Activated CD4-positive, alpha-beta T cell treated with anti-CD3 and anti-CD28 coated beads, Interleukin-2, amount 50 U/mL, for 24 hours (primary cell): ENCODE results near the gene CHD6.

ENCODE experiments used
- DNase-seq, 2 donors: peaks; one replicate each; pipeline ENCODE4 v3.0.0-alpha.2; 2020; ENCODE audit warnings: low read depth in 1 of 2, low spot score in 1 of 2

The CHD6 gene

DNA sequence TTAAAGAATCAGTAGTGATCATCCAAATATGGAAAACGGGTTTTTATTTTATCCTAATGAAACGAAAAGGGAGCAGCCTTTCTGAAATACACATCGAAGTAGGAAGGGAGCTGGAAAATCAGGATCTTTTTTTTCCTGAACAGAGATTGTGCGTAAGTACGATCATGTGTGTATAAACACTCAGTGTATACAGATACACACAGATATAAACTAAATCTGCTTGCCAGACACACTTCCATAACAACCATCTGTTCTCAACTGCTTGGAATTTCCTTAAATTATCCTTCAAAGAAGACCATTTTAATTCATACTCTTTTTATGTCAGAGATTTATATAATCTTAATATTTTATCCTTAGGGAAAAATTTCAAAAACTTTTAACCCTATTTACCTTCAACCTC is 110.7 kb downstream of the CHD6 start:
- DNase-seq = no peak

DNA sequence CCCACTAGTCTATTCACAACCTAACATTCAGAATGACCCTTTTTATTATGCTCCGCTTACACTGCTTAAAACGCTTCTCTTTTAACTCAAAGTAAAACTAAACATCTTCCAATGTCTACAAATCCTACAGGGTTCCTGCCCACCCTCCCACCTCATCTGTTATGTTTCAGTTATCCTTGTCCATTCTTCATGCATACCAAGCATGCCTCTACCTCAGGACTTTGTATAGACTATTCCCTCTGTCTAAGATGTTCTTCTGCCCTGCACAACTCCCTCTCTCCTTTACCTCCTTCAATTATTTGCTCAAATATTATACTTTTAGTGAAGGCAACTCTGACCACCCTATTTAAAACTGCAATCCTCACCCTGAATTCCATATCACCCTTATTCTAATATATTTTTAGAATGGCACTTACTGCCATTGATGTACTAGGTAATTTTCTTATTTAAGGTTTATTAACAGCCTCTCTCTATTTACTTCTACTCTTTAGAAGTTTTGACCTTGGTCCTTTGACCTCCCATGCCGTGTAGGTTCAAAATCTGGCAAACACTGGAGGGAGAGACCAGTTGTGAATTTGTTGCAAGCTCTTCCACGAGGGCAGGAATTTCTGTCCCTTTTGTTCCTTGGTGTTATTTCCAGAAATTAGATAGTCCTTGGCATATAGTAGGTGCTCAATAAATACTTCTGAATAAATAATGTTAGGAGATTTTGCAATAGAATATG is 111.8 kb downstream of the CHD6 start:
- no peak for DNase-seq

DNA sequence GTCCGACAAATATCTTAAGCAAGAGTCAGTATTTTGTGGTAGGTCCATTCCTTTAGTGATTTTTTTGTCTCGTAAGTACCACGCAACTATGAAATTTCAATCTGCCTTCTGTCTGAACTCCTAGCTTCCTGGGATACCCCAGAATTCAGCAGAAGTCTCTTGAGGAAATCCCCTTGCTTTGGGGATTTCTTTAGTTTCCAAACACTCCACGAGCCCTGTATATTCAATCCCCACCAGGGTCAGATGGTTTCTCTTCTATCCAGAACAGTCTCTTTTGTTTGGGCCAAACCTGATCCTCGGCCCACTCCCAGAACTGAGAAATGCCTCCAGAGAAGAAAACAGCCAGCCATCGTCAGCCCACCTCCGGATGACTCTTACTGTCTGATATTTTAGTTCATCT is 113.0 kb downstream of the CHD6 start:
- DNase-seq = no peak

DNA sequence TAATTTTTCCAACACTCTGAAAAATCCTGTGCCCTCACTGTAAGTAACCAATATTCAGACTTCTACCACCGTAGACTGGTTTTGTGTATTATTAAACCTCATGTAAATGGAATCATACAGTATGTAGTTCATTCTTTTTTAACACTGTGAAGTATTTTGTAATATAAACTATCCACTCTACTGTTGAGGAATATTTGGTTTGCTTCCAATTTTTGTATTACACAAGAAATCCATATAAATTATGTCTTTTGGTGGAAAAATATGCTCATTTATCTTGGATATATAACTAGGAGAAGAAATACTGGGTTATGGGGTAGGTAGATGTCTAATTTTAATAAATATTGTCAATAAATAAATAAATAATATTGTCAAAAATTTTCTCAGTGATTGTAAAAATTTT is 116.8 kb downstream of the CHD6 start:
- no peak for DNase-seq

DNA sequence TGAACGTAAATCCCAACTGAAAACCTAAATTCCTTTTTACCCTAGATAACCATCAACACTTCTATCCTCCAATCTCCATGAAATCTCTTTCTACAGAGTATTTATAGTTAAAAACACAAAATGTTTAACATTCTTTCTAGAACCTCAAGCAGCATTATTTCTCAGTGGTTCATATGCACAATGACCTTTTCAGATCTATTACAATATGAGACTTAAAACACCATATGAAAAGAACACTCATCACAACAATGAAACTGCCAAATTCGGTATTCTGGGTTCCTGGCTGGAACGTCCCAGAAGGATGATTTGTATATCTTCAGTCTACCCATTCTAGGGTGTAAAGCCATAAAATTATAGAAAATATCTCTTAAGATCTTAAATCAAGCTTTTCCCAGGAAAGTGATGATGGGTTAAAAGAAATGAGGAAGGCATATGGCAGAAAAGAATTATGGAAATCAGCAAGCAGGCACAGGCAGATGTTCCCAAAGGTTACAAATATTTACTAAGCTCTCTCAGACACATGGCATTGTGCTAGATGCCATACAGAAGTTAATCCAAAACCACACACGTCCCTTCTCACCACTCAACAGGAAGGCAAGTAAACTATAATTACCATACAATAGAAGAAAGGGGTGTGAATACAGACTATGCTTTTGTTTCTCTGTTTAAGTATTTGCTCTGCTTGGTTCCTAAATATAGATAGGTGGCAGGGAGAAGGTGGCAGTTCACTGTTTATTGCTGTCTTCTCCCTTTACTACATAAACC is 118.0 kb downstream of the CHD6 start:
- DNase-seq = no peak

DNA sequence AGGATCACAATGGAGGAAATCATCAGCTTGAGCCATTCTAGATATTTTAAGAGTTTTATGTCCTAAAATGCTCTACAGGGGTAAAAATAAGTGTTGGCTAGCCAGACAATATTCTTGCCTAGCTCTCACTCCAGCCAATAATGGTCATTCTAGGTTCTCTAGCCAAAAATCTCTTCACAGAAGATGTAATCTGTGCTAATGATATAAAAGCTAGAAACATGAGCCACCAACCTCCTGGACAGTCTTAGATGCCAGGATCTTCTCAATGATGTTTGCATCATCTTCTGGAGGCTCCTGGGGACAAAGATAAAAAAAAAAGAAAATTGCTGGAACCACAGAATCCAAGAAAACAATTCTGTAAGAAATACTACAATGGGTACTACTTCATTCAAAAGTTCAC is 119.1 kb downstream of the CHD6 start:
- no peak for DNase-seq

DNA sequence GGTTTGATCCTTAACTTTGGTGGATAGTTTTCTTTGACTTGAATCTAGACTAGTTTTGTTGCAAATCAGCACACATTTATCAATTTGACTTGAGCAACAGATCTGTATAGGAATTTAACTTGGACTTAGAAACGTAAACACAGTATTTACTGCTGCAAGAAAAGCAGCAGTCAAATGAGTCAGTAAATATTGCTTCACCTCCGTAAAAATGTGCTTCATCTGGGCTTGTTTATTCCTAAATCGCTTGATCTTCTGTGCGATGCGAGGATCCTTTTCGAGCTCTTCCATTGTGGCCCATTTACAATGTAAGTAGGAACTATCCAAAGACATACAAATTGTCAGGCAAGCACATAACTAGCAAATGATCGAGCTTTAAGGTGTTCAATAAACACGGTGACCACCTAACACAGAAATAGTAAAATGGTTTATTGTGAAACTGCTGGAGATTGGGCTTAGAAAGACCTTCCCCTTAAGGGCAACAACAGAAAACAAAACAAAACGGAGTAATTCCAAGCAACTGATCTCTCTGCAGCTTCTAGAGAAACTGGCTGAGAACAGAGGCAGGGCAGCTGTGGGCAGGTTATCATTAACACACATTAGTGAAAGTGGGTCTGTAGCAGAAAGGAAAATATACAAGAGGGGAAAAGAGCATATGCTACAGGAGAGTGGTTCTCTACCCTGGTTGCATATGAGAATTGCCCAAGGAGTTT is 120.8 kb downstream of the CHD6 start:
- no peak for DNase-seq

DNA sequence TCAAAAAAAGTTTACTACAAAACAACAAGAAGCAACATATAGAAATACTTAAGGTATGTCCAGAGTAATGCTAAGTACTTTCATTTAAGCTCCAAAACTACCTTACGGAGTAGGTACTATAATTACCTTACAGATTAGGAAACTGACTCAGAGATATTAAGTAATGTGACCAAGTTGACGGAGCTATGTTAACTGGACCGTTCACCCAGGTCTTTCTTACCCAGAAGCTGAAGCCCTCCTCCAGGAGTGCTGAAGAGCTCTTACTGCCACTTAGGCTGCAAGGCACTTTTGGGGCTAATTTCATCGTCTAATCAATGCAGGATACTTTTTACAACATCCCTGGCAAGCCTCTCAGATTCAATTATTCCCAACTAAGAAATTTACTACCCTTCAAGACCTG is 123.7 kb downstream of the CHD6 start:
- no peak for DNase-seq

DNA sequence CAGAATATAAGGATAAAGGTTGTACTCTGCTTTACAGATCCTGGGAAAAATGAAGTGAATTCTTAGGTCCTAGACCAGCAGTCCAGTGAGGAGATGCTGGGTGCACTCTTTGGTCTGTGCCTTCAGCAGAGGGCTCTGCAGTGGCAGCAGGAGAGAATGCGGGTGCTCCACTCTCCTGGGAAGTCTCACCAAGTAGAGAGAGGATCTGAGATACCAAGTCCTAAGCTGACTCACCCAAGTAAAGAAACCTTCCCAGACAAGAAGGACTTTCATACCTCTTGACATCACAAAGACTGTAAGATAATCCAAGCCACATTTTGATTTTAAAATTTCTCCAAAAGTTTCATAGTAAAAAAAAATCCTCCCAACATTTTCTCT is 134.6 kb downstream of the CHD6 start:
- DNase-seq = no peak

DNA sequence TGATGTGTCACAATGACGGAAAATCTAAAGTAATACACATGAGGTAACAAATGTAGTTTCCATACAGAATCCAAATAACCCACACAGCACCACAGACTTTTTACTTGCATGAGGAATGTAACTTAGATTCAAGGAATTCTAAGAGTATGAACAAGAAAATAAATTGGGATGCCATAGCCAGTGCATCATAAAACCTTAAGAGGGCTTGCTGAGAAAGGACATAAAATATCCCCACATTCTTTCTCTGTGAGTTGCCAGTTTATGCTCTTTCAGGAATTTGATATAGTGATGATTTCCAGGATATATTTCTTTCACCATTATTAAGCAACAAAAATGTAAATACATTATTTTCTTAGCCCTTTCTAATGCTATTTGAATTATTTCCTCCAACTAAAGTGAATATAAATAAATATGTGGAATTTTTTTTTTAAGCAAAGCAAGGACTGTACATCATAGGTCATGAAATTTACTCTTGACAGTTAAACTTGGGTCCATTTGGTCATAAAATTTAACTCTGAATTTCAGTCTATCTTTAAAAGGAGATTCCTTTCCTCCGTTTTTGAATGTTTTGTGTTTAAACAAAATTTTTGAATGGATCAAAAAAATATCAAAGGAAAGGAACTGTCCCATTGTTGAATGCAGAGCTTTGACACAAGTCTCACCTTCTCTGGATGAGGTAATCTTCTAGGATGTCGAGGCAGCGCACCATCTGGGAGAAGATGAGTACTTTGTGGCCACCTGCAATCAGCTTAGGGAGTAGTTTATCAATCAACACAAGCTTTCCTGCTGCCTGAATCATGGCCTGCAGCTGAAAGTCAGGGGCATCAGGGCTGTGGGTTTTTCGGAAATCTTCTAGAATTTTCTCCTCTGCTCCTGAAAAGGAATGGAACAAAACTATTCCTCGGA is 135.3 kb downstream of the CHD6 start:
- DNase-seq = no peak

DNA sequence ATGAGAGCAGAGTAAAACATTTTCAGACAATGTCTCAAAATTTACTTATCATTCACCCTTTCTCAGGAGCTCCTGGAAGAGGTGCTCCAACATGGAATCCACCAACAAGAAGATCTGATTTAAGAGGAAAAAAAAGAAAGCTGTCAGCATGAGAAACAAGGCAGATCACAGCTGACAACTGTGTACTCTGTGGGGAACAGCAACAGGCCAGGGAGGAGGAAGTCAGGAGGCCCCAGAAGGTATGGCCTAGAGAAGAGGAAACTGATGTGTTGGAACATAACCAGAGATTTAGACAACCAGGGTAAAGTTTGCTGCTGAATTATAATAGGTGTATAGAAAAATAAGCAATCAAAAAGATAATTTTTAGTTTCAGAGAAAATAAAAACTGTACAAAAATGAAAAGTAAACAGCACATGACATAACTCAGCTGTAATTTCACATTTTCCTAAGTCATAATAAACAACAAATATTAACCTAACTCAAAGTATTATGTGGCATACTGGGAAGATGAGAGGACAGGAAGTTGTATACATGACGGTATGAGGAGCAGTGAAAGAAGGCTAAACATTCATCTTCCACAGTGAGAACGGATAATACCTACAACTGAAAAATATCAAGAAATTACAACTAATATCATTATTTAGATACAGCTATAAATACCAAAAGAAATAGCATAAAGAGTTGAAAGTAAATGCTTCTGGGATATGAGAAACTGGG is 138.0 kb downstream of the CHD6 start:
- no peak for DNase-seq

DNA sequence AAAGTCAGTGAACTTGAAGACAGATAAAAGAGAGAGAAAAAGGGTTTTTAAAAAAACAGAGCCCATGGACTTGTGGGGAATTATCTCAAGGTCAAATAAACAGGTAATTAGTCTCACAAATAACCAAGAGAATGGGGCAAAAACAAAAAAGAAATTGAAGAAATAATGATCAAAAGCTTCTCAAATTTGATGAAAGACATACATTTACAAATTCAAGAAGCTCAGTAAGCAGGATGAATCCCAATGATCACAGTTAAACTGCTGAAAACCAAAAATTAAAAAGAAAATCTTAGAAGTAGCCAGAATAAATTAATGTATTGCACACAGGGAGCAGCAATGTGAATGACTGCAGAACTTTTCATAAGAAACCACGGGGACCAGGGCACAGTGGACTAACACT is 139.1 kb downstream of the CHD6 start:
- DNase-seq = no peak

DNA sequence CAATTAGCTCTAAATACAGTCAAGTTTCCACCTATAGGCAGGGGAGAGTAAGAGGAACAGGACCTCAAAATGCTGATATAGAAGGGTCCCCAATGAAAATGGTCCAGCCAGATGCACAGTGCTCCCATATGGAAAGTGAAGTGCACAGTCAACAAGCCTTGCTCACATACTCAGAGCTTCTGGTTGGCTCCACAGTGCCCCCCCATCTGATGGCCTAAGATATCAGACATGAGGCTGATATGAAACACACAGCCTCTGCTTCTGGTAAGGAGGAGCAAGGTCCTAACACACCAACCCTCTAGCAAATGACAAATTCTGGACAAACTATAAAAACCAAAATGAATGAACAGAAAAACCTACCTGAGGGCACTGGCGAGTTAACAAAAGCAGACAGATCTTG is 140.2 kb downstream of the CHD6 start:
- DNase-seq = no peak

DNA sequence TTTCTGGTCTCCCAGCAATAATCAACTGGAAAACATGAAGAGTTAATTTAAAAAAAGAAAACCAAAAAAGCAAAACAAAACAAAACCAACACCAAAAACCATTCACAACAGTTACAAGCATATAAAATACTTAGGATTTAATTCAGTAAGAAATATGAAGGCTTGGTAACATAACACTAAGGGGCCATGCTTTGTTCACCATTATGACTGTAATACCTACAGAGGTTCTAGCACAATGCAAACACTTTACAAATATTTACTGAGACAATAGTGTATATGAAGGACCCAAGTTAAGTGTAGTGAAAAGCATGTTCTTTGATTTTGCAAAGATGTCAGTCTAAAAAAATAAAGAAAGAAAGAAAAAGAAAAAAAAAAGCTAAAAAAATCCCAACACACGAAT is 141.7 kb downstream of the CHD6 start:
- no peak for DNase-seq

DNA sequence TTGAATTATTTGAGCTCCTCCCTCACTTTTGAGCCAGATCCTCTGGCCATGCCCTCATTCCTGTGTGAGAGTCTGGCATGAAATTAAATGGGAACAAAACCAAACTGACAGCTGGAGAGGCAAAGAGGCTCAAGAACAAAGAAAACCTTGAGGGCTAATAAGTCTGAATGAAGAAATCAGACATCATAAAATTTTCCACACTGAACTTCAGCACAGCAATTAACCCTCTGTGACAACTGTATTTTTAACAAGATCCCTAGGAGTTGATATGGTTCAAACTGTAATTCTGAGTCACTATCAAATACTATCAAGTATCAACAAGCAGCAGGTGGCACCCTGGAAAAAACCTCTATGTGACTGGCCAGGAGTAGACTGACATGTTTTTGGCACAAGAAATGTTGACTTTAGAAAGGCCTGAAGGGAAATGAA is 142.2 kb downstream of the CHD6 start:
- DNase-seq = no peak

DNA sequence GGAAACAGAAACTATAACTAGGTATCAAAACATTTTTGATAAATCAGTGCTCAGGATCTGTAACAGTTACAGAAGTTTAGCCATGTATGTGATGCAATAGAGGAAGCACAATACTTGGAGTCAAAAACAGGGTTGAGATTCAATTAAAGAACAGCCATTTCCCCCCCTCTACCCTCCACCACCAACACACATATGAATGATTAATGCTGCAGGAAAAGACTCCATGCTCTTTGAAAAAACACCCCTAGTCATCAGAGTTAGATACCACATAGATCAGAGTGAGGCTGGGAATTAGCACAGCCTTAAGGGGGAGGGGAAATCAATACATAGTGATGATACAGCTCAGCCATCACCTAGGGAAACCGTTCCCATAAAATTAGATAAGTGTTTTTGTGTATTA is 142.7 kb downstream of the CHD6 start:
- no peak for DNase-seq

DNA sequence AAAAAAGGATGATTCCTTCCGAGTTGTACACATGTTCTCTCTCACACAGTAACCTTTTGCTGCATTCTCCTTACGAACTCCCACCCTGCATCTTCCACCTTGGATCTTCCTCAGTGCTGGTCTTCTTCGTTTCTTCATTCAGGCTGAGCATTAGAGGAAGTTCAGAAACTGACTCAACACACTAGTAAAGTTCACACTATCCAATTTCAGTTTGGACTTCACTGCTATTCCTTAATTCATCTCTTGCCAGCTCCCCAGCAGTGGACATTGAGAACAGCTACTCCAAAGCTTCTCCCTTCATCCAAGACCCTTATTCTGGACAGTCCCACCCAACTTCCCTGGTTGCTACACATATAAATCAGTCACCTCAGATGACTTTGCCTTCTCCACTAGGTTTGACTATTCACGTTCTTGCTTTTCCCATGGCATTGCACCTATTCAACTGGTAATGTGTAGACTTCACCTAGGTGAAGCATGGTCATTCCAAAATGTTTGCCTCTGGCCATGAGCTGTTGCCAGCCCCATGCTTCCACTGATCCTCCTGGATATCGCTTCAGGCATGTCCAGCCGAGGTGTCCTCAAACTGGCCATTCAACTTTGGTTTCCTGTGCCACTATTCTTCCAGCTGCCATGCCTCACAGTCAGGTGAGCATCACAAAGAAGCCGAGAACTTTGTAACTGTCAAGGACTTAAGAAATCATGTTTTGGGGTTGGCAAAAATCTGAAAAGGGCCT is 147.6 kb downstream of the CHD6 start:
- no peak for DNase-seq

DNA sequence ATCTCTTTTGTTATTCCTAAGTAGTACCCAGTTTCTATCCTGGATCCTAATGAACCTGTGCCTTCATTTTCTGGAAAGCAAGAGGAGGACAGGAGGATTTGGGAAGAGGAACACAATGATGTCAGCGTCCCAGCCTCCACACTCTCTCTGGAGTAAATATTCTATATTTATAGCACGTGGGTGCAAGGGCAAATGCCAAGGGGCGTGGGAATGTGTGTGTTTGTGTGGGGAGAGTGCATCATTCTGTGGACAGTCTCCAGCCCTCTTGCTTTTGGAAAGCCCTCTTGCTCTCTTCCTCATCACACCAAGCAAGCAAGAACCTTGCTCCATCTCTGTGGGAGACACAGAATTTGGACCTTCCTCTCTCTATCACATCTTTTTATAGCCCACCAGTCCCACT is 148.3 kb downstream of the CHD6 start:
- no peak for DNase-seq

DNA sequence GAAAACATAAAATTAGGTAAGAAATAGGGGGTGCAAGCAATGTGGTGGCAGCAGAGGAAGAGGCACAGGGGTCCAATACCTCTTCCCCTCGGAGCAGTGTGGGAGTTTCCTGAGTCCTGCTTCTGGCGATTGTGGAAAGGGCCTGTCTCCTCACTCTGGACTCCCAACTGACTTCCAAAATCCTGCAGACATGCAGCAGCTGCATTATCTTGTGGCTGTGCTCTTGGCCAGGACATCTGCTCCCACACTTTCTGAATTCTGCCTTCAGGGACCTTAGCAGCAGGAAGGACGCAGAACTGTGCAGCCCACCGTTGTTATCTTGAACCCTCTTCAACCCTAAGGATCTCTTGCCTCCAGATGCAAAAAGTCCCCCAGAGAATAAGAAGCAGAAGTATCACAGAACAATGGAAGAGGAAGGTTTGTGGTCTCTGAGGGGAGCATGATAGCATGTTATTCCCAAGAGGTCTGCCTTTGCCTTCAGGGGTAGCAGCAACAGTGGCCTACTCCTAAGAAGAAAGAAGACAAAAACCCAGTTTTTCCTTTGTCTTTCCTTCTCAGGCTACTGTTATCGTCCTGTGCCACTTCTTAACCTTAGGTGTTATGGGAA is 149.1 kb downstream of the CHD6 start:
- DNase-seq = no peak

DNA sequence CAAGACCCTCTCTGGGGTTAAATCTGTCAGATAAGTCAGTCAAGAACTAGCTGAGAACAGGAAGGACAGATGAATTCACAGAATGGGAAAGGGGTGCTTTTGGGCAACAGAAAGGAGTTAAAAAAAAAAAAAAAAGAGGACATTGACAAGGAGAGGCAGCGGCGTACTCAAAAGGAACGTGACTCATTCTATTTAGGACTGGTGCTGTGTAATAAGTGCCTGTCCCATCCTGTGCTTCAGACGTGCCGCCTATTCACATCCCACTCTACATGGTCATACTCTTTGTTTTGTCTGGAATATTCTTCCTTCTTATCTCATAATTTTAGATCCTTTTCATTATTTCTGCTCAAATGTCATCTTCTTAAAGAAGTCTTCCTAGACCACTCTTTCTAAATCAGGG is 150.5 kb downstream of the CHD6 start:
- DNase-seq = no peak
